NCI-H187 (cell line): ENCODE data around the gene RERE.
"Not testable (repeated sequence)": the region's sequence is repeated elsewhere in the genome, so short reads cannot be mapped to it uniquely, and the experiment has no call there.

Source experiments
- DNase-seq, 2 experiments: peaks; one replicate each; lab custom pipeline; 2025; lab: John Stamatoyannopoulos, UW

Gene RERE

DNA sequence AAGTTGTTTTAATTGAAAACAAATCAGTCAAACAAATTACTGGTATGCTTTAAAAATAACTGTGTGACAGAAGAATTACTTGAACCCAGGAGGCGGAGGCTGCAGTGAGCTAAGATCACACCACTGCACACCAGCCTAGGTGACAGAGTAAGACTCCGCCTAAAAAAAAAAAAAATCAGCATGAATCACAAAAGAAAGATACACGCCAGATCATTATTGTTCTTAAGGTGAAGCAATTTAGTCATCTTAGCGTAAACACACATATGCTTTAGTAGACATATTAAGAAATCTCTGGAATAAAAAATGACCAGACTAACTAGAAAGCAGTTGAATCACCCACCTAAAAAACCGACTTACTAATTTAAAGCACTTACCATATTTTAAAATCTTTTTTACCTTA, 20.2 kb downstream of the RERE start:
- DNase-seq, result no peak

DNA sequence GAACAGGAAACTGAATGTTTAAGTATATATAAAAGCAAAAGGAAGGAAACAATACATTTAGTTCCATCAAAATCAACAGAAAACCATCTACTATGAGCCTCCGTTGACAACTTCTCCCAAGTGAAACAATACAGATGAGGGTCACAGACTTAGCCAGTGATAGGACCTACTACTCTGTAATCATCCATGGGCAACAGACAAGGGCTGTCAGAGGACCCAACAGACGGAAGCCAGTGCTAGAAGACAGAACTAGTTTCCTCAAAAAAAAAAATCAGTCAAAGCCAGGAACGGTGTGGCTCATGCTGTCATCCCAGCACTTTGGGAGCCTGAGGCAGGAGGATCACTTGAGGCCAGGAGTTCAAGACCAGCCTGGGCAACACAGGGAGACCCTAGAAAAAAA, 20.6 kb downstream of the RERE start:
- no peak for DNase-seq

DNA sequence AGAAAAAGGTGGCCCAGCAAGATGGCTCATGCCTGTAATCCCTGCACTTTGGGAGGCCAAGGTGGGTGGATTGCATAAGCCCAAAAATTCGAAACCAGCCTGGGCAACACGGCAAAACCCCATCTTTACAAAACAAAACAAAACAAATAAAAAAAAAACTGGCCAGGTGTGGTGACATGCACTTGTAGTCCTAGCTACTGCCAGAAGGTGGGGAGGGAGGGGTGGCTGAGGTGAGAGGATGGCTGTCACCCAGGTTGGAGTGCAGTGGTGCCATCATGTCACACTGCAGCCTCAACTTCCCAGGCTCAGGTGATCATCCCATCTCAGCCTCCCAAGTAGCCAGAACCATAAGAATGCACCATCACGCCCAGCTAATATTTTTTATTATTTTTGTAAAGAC, 22.8 kb downstream of the RERE start:
- DNase-seq, result no peak

GRCh38 chr1:8791819-8792218, 25.6 kb downstream of the RERE start:
- DNase-seq, result no peak

DNA sequence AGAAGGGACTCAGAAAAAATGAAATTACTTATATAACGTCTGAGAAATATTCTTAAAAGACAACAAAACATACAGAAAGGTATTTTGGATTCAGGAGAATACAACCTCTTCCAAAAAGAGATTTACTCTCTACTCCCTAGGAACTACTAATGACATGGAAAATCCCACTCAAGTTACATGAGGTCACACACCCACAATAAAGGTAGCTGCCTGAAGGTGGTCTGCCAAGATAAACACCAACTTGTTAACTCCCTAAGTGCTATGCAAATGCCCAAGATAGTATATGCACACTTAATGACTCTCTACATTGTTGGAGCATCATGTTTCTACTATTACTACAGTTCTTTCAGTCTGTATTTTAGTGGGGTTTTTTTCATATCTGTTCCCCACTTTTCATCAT, 26.5 kb downstream of the RERE start:
- DNase-seq, result no peak

GRCh38 chr1:8790478-8790877, 27.0 kb downstream of the RERE start:
- DNase-seq, result no peak

DNA sequence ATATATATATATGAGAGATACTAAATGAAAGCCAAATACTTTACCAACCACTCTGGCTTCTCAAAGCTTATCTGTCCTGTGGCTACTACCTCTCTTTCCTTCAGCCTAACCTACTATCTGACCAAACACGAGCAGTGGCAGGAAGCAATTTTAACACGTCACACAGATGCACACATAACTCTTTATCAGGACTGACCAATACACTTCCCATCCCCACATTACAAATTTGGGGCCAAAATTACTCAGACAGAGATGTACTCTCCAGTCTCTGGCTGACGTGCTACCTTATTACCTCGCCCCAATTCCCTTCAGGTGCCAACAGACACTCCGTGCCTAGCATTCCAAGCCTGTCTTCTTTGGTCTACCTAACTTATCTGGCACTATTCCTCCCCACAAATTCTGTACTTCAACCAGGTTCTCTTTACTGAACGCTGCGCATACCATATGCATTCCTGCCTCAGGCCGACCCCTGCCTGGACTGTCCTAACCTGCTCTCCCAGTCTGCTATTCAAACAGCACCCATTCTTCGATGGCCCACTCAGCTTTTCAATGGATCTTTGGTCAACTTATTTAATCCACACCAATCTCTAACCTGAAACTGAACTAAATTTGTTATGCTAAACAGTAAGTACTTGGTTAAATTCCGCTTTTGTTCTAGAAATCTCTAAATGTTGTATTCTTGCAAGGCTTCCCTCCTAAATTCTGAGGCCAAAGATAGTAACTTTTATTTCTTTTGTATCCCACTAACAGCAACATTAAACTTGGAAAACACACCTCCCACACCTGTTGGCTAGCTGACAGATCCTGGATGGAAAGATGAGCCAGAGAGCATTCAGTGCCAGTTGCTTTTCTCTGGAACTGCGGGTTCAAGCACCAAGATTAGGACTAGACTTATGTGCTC, 27.9 kb downstream of the RERE start:
- DNase-seq, result no peak

- no peak for DNase-seq
Measured at GRCh38 chr1:8787218-8787617, 30.2 kb downstream of the RERE start.

DNA sequence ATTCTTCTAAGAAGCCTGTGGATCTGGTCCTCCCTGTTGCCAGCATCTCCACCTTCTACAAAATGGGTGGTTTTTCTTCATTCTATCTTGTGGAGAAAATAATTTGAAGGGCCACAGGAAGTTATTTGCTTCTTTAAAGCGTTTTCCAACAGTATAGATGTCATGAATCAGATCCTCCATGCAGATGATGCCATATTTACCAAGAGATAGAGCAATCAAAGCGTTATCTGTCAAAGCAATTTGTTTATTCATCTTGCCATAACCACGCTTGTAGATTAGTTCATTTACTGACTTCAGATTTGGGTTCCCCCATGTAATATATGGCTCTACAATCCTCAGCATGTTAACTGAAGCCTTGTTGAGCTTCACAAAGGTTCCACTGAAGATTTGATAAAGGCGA, 31.2 kb downstream of the RERE start:
- DNase-seq, result not testable (repeated sequence)

- no peak for DNase-seq
Measured at GRCh38 chr1:8782955-8783354, 34.5 kb downstream of the RERE start.

DNA sequence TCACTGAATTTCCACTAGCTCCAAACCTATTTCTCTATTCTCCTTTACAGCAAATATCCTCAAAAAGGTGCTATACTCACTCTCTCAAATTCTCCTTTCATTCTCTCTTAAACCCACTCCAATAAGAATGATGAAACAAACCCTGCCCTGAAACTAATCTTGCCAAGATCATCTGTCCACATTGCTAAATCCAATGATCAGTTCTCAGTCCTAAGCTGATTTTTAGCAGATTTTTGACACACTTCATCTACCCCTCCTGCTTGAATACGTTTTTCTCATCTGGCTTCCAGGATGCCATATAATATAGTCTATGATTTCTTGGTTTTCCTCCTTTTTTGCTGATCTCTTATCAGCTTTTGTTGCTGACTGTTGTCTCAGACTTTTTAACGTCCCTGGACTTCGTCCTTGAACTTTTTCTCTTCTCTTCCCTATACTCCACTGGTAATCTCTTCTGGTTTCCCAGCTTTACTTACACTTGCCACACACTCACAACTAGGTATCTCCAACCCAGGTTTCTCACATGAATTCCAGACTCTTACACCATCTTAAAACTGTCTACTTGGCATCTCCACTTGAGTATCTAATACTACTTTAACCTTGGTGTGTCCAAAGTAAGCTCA, 35.3 kb downstream of the RERE start:
- no peak for DNase-seq

DNA sequence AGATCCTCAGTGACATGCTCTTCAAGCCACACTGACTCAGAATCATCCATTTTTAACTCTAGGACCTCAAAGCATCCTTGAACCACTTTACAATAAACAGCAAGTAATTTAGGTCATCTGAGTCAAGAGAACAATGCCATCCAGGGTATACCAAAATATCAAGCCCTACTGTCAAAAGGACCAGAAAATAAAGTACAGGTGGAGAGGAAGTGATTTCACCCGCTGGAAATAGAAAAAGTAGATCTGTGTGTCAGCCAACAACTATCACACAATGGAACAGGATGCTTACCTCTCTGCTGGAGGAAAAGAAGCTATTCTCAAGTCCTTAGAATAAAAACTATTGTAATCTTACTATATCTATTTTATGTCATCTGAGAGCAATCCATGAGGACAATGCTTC, 37.0 kb downstream of the RERE start:
- DNase-seq, result no peak

DNA sequence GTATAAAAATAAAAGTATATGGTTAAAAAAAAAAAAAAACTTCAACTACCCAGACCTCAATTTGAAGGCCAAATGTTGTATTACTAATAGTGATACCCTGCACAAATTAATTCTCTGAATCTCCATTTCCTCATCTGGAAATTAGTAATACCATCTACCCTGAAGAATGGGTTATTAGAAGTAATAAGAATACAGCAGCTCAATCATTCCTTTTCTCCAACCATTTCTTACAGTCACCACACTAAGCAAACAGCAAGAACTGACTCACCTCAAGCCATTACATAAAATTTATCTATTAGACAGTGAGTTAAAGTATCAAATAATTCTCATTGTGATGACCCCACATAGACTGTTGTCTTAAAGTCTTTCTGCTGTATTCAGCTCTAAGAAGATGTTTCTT, 39.6 kb downstream of the RERE start:
- no peak for DNase-seq

DNA sequence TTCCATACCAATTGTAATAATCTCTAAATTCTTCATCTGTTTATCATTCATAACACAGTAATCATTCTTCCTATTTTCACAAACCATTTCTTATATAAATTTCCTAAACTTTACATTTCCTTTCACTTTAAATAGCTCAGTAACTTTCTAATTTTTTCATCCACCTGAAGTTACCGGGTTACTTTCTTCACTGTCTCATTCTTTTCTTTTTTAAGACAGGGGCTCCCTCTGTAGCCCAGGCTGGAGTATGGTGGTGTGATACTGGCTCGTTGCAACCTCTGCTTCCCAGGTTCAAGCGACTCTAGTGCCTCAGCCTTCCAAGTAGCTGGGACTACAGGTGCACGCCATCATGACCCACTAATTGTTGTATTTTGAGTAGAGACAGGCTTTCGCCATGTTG, 41.3 kb downstream of the RERE start:
- DNase-seq, result no peak

- no peak for DNase-seq
Measured at GRCh38 chr1:8767006-8767405, 50.4 kb downstream of the RERE start.

GRCh38 chr1:8765198-8765597, 52.2 kb downstream of the RERE start:
- no peak for DNase-seq

DNA sequence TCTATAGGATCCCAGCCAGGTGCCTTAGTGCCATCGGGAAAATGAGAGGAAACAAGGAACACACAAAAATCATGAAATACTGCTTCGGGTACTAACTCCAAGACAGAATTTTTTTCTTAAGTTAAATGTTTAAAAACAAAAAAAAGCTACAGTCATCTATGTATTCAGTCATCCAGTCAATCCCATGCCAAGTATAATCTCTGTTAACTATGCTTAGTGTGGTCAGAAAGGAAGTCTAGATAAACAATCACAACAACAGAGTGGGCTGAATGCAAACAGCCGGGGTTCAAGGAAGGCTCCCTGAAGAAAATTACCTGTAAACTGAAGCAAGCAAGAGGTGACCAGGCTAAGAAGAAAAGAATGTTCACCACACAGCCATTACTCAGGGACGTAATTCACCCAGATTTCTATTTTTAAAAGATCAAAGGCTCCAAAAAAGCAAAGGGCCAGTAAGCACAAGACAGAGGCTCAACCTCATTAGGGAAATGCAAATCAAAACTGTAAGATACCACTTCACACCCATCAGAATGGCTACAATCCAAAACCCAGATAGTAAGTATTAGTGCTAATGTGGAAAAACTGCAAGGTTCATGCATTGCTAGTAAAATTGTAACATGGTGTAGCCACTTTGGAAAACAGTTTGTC, 53.0 kb downstream of the RERE start:
- DNase-seq, result no peak

DNA sequence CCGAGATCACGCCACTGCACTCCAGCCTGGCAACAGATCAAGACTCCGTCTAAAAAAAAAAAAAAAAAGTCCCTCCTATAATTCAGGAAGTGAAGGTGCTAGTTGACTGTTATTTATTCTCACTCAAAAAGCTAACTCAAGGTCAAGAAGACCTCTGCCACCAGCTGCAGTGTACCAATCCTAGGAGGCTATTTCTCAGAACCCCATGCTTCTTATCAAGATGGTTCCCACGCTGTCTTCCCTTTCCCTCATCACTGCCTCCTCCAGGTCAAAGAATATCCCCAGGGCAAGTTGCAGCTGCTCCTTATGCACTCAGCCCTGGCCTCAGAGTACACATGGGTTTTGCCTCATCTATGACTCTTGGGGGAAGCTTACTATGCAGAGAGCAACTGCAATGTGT, 53.6 kb downstream of the RERE start:
- DNase-seq, result no peak

DNA sequence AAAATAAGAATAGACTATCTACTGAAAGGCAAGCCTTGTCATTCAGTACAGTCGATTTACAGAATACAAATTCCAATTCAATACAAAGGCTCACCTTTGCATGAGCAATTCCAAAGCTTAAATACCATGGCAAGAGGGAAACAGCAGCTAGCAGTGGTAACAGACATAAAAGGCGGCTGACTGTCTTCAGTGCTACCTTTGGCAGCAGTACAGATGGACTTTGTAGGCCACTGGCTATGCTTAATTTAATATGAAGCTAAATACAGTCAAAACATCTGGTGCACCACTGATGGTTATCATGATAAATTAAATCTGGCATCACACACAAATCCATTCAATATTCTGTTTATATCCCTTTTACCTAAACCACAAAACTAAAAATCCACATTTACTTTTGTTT, 62.4 kb downstream of the RERE start:
- no peak for DNase-seq

GRCh38 chr1:8754247-8754650, 63.2 kb downstream of the RERE start:
- DNase-seq, result no peak

DNA sequence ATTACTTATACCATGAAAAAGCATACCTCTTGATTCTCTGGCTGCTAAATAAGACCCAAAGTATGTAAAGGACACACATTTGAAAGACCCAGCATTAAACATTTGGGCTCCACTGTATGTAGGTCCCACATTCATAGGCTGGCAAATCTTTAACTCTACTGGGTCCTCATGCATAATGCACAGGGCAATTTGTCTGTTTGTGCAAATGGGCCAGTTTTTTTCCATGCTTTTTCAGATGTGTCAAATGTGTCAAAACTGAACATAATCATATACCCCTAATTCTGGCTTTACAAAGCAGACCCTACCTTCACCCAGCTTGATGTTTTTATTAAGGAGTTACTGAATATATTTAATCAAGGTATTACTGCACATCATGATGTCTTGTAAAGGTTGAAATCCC, 63.7 kb downstream of the RERE start:
- no peak for DNase-seq

GRCh38 chr1:8752921-8753713, 64.3 kb downstream of the RERE start:
- no peak for DNase-seq
